Fibroblast of lung (primary cell): Measurements from ENCODE around the gene AXIN2. TPM values are rescaled to one million over a fixed set of nuclear protein-coding genes. Genes with fewer than 3 reads are reported as not detected.

Experiments
- DNase-seq, 2 donors: peaks; one replicate each; pipeline versions ENCODE4 v3.0.0 to v3.0.0-alpha.2; 2010; ENCODE audit warnings: low read depth in 2 of 2
- H2AFZ ChIP-seq: 2 replicates; pipeline ENCODE4 v1.5.1; 2012; ENCODE audit warnings: low read length, control low read depth, inconsistent platforms
- H3K27ac ChIP-seq: 2 replicates; pipeline ENCODE4 v1.5.1; 2011; ENCODE audit warnings: low read length, control low read depth; ENCODE audit not compliant: insufficient read depth
- H3K27me3 ChIP-seq: 2 replicates; pipeline ENCODE4 v1.5.1; 2011; ENCODE audit warnings: mild to moderate bottlenecking, low read length; ENCODE audit not compliant: control insufficient read depth, insufficient read depth
- H3K36me3 ChIP-seq: 2 replicates; pipeline ENCODE4 v1.5.1; 2011; ENCODE audit warnings: low read length; ENCODE audit not compliant: control insufficient read depth, insufficient read depth
- H3K4me1 ChIP-seq: 2 replicates; pipeline ENCODE4 v1.5.1; 2011; ENCODE audit warnings: low read length; ENCODE audit not compliant: control insufficient read depth, insufficient read depth; ENCODE audit errors: extremely low read depth
- H3K4me2 ChIP-seq: 2 replicates; pipeline ENCODE4 v1.5.1; 2011; ENCODE audit warnings: low read length, control low read depth; ENCODE audit not compliant: insufficient read depth; ENCODE audit errors: extremely low read depth
- H3K4me3 ChIP-seq, 4 experiments: fragments of 200-600 bp in 1 of 4; sonication (generic) in 1 of 4; replicated peaks in 1 of 4; 2 replicates each; pipeline ENCODE4 v1.5.1; 2011 to 2016; ENCODE audit warnings: low read length in 4 of 4, low read depth in 3 of 4, mild to moderate bottlenecking in 3 of 4, control low read depth in 2 of 4, inconsistent platforms in 1 of 4, mixed read lengths in 1 of 4; ENCODE audit not compliant: insufficient read depth in 1 of 4; ENCODE audit errors: control extremely low read depth in 1 of 4
- H3K79me2 ChIP-seq: 2 replicates; pipeline ENCODE4 v1.5.1; 2012; ENCODE audit warnings: mild to moderate bottlenecking, low read length, inconsistent platforms; ENCODE audit not compliant: control insufficient read depth, insufficient read depth
- H3K9ac ChIP-seq: 2 replicates; pipeline ENCODE4 v1.5.1; 2011; ENCODE audit warnings: mild to moderate bottlenecking, low read length, control low read depth; ENCODE audit not compliant: insufficient read depth
- H3K9me3 ChIP-seq: 2 replicates; pipeline ENCODE4 v1.5.1; 2012; ENCODE audit warnings: low read depth, low read length; ENCODE audit not compliant: control insufficient read depth, insufficient read depth
- H4K20me1 ChIP-seq: 2 replicates; pipeline ENCODE4 v1.5.1; 2011; ENCODE audit warnings: low read length; ENCODE audit not compliant: control insufficient read depth, insufficient read depth; ENCODE audit errors: extremely low read depth
- EZH2 ChIP-seq: IDR thresholded peaks from 2 replicates; pipeline ENCODE4 v1.5.1; 2012; ENCODE audit warnings: low read length, control low read depth, mild to moderate bottlenecking; ENCODE audit errors: missing control alignments
- polyA plus RNA-seq, 2 donors: library from polyadenylated mRNA; depleted of rRNA in 1 of 2; stranded (reverse) in 1 of 2; unstranded in 1 of 2; fragments of >200 nt; gene quantifications; 2 replicates each; pipeline ENCODE4 v1.2.1, GENCODE V29; 2011 to 2012; ENCODE audit warnings: missing spikeins in 1 of 2
- total RNA-seq: library from RNA; depleted of rRNA; stranded (reverse); fragments of >200 nt; gene quantifications from 2 replicates; pipeline ENCODE4 v1.2.1, GENCODE V29; 2014
- TF ChIP-seq, protein P1 (sequence below), 2 donors: IDR thresholded peaks in 1 of 2; conservative IDR thresholded peaks in 1 of 2; 1 replicate in 1 of 2; 2 replicates in 1 of 2; pipeline ENCODE4 v1.5.1; 2011 to 2012; ENCODE audit warnings: low read length in 2 of 2, control low read depth in 1 of 2, inconsistent platforms in 1 of 2, low read depth in 1 of 2, mild to moderate bottlenecking in 1 of 2

AXIN2 gene
- total and polyA plus RNA-seq, 2 donors (not counting 1 experiment from before 2014, with no cell fraction given): 1.8 to 2.0 TPM

DNA sequence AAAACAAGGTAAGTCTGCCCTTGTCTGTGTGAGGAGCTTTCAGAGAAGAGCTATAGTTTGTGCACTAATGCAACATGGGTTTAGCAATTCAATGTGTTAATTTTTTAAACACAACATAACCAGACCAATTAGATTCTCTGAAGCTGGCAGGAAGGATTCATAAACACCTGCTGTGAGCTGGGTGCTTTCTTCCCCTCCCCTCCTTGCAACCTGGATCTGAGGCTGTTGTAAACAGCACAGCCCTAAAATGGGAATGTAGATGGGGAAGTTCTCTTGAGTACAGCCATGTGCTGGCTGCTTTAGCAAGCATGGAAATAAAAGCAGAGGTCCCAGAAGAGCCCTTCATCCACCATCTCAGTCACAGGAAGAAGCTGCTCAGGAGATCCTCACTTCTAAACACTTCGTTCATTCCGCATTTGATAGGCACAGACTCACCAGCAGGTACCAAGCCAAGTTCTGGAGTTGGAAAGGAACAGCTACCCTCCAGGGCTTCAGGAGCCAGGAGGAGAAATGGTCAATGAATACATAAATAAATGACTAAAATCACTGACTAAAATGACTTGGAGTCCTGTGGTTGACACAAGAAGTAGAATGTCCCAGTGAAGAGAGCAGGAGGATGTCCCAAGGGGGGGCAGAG, 21.7 kb downstream of the AXIN2 start:
- Histone ChIP-seq H3K4me3 (no peak overlapping the region), H3K4me2 (no peak overlapping the region), H3K36me3 (no peaks in the 10 kb centered on the region), H3K79me2 (no peaks in the 10 kb centered on the region), H3K27ac (no peak overlapping the region), H3K9ac (no peak overlapping the region), H2AFZ (no peak overlapping the region), H3K4me1 (peaks cover 3% of the 10 kb centered on the region), H3K27me3 (no peaks in the 10 kb centered on the region), H4K20me1 (no peaks in the 10 kb centered on the region), H3K9me3 (no peaks in the 10 kb centered on the region)
- TF ChIP-seq EZH2: no peak
- TF ChIP-seq, protein P1, sequence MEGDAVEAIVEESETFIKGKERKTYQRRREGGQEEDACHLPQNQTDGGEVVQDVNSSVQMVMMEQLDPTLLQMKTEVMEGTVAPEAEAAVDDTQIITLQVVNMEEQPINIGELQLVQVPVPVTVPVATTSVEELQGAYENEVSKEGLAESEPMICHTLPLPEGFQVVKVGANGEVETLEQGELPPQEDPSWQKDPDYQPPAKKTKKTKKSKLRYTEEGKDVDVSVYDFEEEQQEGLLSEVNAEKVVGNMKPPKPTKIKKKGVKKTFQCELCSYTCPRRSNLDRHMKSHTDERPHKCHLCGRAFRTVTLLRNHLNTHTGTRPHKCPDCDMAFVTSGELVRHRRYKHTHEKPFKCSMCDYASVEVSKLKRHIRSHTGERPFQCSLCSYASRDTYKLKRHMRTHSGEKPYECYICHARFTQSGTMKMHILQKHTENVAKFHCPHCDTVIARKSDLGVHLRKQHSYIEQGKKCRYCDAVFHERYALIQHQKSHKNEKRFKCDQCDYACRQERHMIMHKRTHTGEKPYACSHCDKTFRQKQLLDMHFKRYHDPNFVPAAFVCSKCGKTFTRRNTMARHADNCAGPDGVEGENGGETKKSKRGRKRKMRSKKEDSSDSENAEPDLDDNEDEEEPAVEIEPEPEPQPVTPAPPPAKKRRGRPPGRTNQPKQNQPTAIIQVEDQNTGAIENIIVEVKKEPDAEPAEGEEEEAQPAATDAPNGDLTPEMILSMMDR (conservative IDR thresholded peaks at IDR 0.05 in 1 of 2, IDR thresholded peaks at IDR 0.05 in 1 of 2; ENCODE audit: low read depth in 1 of 2, low read length in 2 of 2): no peak
- no peak for DNase-seq

DNA sequence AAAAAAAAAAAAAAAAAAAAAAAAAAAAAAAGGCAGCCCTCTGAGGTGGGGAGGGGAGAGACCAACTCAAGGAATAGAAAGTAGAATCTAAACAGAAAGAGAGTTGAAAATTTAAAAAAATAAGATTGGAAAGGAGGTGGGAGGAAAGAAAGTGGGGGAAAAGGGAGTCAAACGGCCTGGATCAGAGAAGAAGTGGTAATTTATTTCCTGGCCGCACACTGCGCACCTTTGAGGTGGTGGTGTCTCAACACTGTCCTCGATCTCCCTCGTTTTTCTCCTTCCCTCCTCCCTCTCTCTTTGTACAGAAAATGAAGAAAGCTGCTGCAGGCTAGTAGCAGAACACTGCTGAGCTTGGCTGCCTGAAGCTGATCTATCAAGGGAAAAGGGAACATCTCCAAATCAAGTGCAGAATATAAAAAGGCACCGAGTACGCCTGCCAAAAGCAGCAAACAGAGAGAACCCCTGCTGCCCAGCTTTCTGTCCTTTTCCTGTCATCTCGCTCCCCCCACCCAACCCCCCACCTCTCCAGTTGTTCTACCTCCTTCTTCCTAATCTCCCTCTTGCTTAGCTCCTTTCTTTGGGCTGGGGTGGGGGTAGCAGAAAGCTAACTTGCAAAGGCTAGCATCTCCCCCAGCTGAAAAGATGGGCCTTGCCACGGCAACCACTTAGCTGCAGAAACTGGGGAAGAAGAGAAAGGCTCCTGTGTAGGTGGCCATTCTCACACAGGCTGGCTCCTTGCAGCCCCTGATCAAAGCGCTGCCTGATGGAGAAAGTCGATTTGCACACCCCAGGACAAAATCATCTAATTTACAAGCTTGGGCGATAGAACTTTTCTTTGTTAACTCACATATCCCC, 22.5 kb downstream of the AXIN2 start:
- H4K20me1 ChIP-seq: no peaks in the 10 kb centered on the region
- no peaks in the 10 kb centered on the region for H3K36me3 ChIP-seq
- H3K79me2 ChIP-seq: no peaks in the 10 kb centered on the region
- no peak for DNase-seq
- H3K4me3 ChIP-seq: no peak overlapping the region
- no peak overlapping the region for H3K9ac ChIP-seq
- no peak overlapping the region for H3K27ac ChIP-seq
- no peak overlapping the region for H2AFZ ChIP-seq
- H3K9me3 ChIP-seq: no peaks in the 10 kb centered on the region
- TF ChIP-seq EZH2: no peak
- TF ChIP-seq, protein P1 (conservative IDR thresholded peaks at IDR 0.05 in 1 of 2, IDR thresholded peaks at IDR 0.05 in 1 of 2; ENCODE audit: low read depth in 1 of 2, low read length in 2 of 2): no peak
- no peak overlapping the region for H3K4me2 ChIP-seq
- H3K4me1 ChIP-seq: peaks cover 3% of the 10 kb centered on the region
- no peaks in the 10 kb centered on the region for H3K27me3 ChIP-seq

DNA sequence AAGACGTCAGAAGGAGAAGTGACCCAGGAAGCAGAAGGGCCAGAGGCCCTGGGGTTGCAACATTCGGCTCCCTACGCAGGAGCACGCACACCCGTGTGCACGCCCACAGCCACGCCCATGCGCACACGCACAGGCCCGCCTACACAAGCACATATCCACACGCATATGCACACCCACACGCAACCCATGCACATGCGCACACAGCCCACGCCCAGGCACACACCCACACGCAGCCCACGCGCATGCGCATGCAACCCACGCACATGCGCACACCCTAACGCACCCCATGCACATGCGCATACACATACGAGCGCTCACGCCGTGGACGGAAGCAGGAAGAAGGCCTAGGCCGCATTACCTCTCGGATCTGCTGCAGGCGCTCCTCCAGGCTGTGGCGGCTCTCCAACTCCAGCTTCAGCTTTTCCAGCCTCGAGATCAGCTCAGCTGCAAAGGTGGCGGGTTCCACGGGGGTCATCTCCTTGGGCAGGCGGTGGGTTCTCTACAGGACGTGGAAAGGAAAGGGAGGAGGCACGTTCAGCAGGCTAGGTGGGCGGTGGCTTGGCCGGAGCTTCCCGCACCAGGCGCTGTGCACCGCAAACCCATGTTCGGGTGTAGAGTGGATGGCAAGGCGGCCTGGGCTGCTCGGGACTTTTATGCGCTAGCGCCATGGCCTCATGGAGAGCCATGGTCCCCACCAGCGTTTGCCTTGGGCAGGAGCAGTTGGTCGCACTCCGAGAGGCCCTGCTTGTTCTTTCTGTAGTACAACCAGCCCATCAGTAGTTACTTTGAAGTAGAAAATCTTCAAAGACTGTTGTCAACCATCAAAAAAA, 23.4 kb downstream of the AXIN2 start:
- Histone ChIP-seq H3K4me3 (no peak overlapping the region), H3K27ac (no peak overlapping the region), H2AFZ (no peak overlapping the region), H3K79me2 (no peaks in the 10 kb centered on the region), H3K27me3 (no peaks in the 10 kb centered on the region), H3K9ac (no peak overlapping the region), H4K20me1 (no peaks in the 10 kb centered on the region), H3K4me2 (no peak overlapping the region), H3K36me3 (no peaks in the 10 kb centered on the region), H3K9me3 (no peaks in the 10 kb centered on the region), H3K4me1 (peaks cover 3% of the 10 kb centered on the region)
- no peak for DNase-seq
- TF ChIP-seq, protein P1 (conservative IDR thresholded peaks at IDR 0.05 in 1 of 2, IDR thresholded peaks at IDR 0.05 in 1 of 2; ENCODE audit: low read depth in 1 of 2, low read length in 2 of 2): no peak
- TF ChIP-seq EZH2: no peak
